Stimulated activated CD4-positive, alpha-beta T cell treated with anti-CD3 and anti-CD28 coated beads, Interleukin-4, amount 100 ng/mL, for 48 hours (primary cell): ENCODE measurements around the gene FADS2.
A peak's percentile ranks its signal among the peaks of the same experiment; 100 is the strongest.
"Not testable (repeated sequence)": the region's sequence is repeated elsewhere in the genome, so short reads cannot be mapped to it uniquely, and the experiment has no call there.

Experiments
- DNase-seq, 2 donors: peaks; one replicate each; pipeline ENCODE4 v3.0.0-alpha.2; 2020; ENCODE audit warnings: low read depth in 2 of 2

FADS2 gene

GRCh38 chr11:61868571-61869428, 40.7 kb downstream of the FADS2 start:
- DNase-seq: no peak

- DNase-seq: no peak
Observed at GRCh38 chr11:61869429-61869707, 41.3 kb downstream of the FADS2 start.

GRCh38 chr11:61869708-61870451, 41.8 kb downstream of the FADS2 start:
- no peak for DNase-seq

- no peak for DNase-seq
Observed at GRCh38 chr11:61870541-61871031, 42.5 kb downstream of the FADS2 start.

GRCh38 chr11:61871158-61871597, 43.1 kb downstream of the FADS2 start:
- peak; percentile 53 to 64 for DNase-seq

GRCh38 chr11:61872935-61873565, 45.0 kb downstream of the FADS2 start:
- no peak for DNase-seq

- DNase-seq: no peak
Observed at GRCh38 chr11:61873588-61874376, 45.7 kb downstream of the FADS2 start.

- DNase-seq: no peak
Observed at GRCh38 chr11:61874377-61874809, 46.3 kb downstream of the FADS2 start.

GRCh38 chr11:61874853-61875252, 46.8 kb downstream of the FADS2 start:
- DNase-seq: no peak

- no peak for DNase-seq
Observed at GRCh38 chr11:61875698-61876097, 47.6 kb downstream of the FADS2 start.

GRCh38 chr11:61879152-61879551, 51.1 kb downstream of the FADS2 start:
- no peak for DNase-seq

GRCh38 chr11:61880031-61880430, 51.9 kb downstream of the FADS2 start:
- no peak for DNase-seq

- no peak for DNase-seq
Observed at GRCh38 chr11:61880454-61880853, 52.4 kb downstream of the FADS2 start.

- no peak for DNase-seq
Observed at GRCh38 chr11:61881397-61881796, 53.3 kb downstream of the FADS2 start.

GRCh38 chr11:61882267-61882666, 54.2 kb downstream of the FADS2 start:
- not testable (repeated sequence) for DNase-seq

GRCh38 chr11:61882879-61883278, 54.8 kb downstream of the FADS2 start:
- DNase-seq: no peak

GRCh38 chr11:61883327-61883726, 55.2 kb downstream of the FADS2 start:
- DNase-seq: no peak

GRCh38 chr11:61883947-61884346, 55.8 kb downstream of the FADS2 start:
- DNase-seq: no peak

- no peak for DNase-seq
Observed at GRCh38 chr11:61885166-61885778, 57.2 kb downstream of the FADS2 start.

- no peak for DNase-seq
Observed at GRCh38 chr11:61885784-61886580, 57.9 kb downstream of the FADS2 start.
